ENCODE results near the gene PLCG1. TPM values are rescaled to one million over a fixed set of nuclear protein-coding genes. Genes with fewer than 3 reads are reported as not detected.

The PLCG1 gene
- polyA plus RNA-seq, 2 of the 4 experiments (the other 2 are of a cell fraction) = 22.0 to 65.0 TPM

DNA sequence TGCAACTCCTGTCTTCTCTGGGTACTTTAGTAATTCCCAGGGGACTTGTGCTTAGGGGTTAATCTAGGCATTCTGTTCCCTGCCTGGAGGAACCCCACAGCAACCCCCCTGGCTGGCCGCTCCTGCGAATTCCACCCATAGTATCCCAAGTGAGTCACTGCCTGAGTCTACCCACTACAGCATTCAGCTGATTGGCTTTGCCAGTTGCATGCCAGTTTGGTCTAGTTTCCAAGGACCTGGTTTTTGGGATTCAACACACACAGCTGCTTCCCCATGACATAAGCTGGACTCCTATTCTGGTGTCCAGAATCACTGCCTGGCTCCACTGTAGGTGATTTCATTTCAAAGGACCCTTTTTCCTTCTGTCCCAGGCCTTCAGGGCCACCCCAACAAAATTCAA, 40.3 kb downstream of the PLCG1 start:
- ATAC-seq = peak; percentile 66 to 70; a peak in 4 of 6 replicates
- H3K4me1 ChIP-seq = peaks cover 13% of the 10 kb centered on the region; the same call in 2 of the 3 replicates
- POLR2A ChIA-PET = interaction anchor here (1.0 kb wide), 1 partner anchor 40 kb away, joined by 3 read pairs; the partner anchor contains the start of gene PLCG1
- peak; percentile 21 to 44 for DNase-seq (ENCODE audit: low read depth in 1 of 2, low spot score in 1 of 2)
- FAIRE-seq = no peak
- TF ChIP-seq FOSL2 (IDR thresholded peaks at IDR 0.05) (no peak), FOSL2 (CRISPR knock-in tag; IDR thresholded peaks at IDR 0.05) (peak; percentile 27; the same call in 1 of the 2 replicates), GATA3 (IDR thresholded peaks at IDR 0.05; ENCODE audit: borderline replicate concordance) (no peak)
- CTCF ChIA-PET = interaction anchor here (0.7 to 12.1 kb wide), 3 partner anchors 10 to 163 kb away, joined by 3 to 248 read pairs (median 3); partner anchors contain the start of gene LPIN3
- no peaks in the 10 kb centered on the region for H3K9me3 ChIP-seq
- WGBS (ENCODE audit: missing lambda C conversion rate) = 16% methylated on average over 2 of the region's 2 CpGs
- peak overlapping the region in 1 of 2 experiments; percentile 67; a peak in 2 of 6 replicates for H3K27ac ChIP-seq
- no peak overlapping the region for H3K4me3 ChIP-seq
- peak overlapping the region; percentile 14; the same call in 2 of the 3 replicates for H3K4me2 ChIP-seq

DNA sequence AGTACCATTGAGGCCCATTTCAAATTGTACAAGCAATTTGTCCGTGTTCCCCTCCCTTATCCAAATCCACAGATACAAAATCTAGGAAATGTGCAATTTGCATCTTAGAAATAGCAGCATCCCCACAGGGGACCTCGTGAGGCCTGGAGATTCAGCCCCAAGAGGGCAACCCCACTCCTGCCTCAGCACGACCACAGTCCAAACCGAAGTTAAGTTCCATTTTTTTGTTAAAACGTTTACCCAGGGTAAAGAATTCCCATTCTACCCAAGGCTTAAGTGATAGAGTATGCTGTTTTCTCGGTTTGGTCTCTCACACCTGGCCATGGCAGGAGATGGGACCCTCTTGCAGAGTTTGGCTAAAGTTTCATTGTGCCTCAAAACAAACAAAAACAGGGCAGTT, 41.2 kb downstream of the PLCG1 start:
- no peak overlapping the region for H3K4me3 ChIP-seq
- ATAC-seq (no peak), DNase-seq (ENCODE audit: low read depth in 1 of 2, low spot score in 1 of 2) (no peak), FAIRE-seq (no peak)
- H3K9me3 ChIP-seq = no peaks in the 10 kb centered on the region
- no peak overlapping the region for H3K27ac ChIP-seq
- WGBS (ENCODE audit: missing lambda C conversion rate) = 78% methylated on average over 6 of the region's 6 CpGs
- POLR2A ChIA-PET = no interaction called here
- TF ChIP-seq CHD4 (IDR thresholded peaks at IDR 0.05; ENCODE audit: borderline replicate concordance) = no peak
- no peak for TF ChIP-seq HOXB5 (CRISPR knock-in tag; IDR thresholded peaks at IDR 0.05)
- TF ChIP-seq PHF8 (IDR thresholded peaks at IDR 0.05; ENCODE audit: borderline replicate concordance, low read depth) = no peak
- no peak for TF ChIP-seq MAZ (IDR thresholded peaks at IDR 0.05; ENCODE audit: borderline replicate concordance, low read depth, low read length)
- no peak for TF ChIP-seq ZSCAN20 (CRISPR knock-in tag; IDR thresholded peaks at IDR 0.05)
- TF ChIP-seq, protein P1, sequence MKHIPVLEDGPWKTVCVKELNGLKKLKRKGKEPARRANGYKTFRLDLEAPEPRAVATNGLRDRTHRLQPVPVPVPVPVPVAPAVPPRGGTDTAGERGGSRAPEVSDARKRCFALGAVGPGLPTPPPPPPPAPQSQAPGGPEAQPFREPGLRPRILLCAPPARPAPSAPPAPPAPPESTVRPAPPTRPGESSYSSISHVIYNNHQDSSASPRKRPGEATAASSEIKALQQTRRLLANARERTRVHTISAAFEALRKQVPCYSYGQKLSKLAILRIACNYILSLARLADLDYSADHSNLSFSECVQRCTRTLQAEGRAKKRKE (CRISPR knock-in tag; IDR thresholded peaks at IDR 0.05; ENCODE audit: low read depth) = no peak
- TF ChIP-seq POLR2A (IDR thresholded peaks at IDR 0.05; ENCODE audit: low read length) = no peak
- no peak for TF ChIP-seq NFE2L2 (conservative IDR thresholded peaks at IDR 0.05; ENCODE audit: low read length)
- TF ChIP-seq, protein P2, sequence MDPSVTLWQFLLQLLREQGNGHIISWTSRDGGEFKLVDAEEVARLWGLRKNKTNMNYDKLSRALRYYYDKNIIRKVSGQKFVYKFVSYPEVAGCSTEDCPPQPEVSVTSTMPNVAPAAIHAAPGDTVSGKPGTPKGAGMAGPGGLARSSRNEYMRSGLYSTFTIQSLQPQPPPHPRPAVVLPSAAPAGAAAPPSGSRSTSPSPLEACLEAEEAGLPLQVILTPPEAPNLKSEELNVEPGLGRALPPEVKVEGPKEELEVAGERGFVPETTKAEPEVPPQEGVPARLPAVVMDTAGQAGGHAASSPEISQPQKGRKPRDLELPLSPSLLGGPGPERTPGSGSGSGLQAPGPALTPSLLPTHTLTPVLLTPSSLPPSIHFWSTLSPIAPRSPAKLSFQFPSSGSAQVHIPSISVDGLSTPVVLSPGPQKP (IDR thresholded peaks at IDR 0.05; ENCODE audit: low read depth, low read length) = no peak
- no peak for TF ChIP-seq ZC3H11A (IDR thresholded peaks at IDR 0.05)
- TF ChIP-seq NR3C1 (IDR thresholded peaks at IDR 0.05) = no peak
- no peak for TF ChIP-seq JUNB (IDR thresholded peaks at IDR 0.05)
- TF ChIP-seq RAD21 (conservative IDR thresholded peaks at IDR 0.05 in 1 of 2, IDR thresholded peaks at IDR 0.05 in 1 of 2) = no peak
- no peak for TF ChIP-seq HEYL (CRISPR knock-in tag; IDR thresholded peaks at IDR 0.05)
- no peak for TF ChIP-seq ZNF302 (CRISPR knock-in tag; IDR thresholded peaks at IDR 0.05)
- H3K4me1 ChIP-seq = peaks cover 13% of the 10 kb centered on the region; the same call in 2 of the 3 replicates
- no peak overlapping the region for H3K4me2 ChIP-seq
- CTCF ChIA-PET = interaction anchor here (12.1 kb wide), 1 partner anchor 163 kb away, joined by 248 read pairs; the partner anchor contains the start of gene LPIN3

DNA sequence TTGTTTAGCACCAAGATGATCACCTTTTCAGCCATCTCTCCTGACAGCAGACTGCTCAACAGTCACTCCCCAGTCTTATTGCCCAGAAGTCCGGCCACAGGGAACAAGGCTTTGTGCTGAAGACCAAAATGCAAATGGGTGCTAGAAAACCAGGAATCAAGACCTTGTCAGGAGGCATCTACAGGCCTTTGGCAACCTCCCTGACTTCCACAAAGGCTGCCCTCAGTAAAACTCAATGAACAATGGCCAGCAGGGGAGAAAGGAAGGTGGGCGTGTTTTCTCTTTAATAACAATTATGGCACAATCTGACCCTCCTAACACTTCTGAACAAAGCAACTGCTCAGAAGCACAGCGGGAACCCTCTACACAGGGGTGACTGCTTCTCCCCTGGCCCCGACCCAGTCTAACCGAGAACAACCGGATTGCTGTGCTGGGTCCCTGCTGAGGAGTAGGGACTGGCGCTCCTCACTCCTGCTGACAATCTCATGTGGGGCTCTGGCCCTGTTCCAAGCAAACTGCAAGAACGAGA, 41.6 kb downstream of the PLCG1 start:
- FAIRE-seq (no peak), ATAC-seq (no peak), DNase-seq (ENCODE audit: low read depth in 1 of 2, low spot score in 1 of 2) (no peak)
- Histone ChIP-seq H3K4me3 (no peak overlapping the region), H3K4me1 (peaks cover 13% of the 10 kb centered on the region; the same call in 2 of the 3 replicates), H3K9me3 (no peaks in the 10 kb centered on the region), H3K27ac (no peak overlapping the region), H3K4me2 (no peak overlapping the region)
- CTCF ChIA-PET = interaction anchor here (2.0 kb wide), 1 partner anchor 161 kb away, joined by 4 read pairs; the partner anchor contains the start of gene LPIN3
- WGBS (ENCODE audit: missing lambda C conversion rate) = 83% methylated on average over 8 of the region's 8 CpGs
- POLR2A ChIA-PET = no interaction called here
- no peak for TF ChIP-seq GATA3 (IDR thresholded peaks at IDR 0.05; ENCODE audit: borderline replicate concordance)
- TF ChIP-seq CHD2 (IDR thresholded peaks at IDR 0.05; ENCODE audit: low read length, partially characterized antibody) = no peak
- TF ChIP-seq, protein P2 (IDR thresholded peaks at IDR 0.05; ENCODE audit: low read depth, low read length) = no peak
- TF ChIP-seq, protein P3, sequence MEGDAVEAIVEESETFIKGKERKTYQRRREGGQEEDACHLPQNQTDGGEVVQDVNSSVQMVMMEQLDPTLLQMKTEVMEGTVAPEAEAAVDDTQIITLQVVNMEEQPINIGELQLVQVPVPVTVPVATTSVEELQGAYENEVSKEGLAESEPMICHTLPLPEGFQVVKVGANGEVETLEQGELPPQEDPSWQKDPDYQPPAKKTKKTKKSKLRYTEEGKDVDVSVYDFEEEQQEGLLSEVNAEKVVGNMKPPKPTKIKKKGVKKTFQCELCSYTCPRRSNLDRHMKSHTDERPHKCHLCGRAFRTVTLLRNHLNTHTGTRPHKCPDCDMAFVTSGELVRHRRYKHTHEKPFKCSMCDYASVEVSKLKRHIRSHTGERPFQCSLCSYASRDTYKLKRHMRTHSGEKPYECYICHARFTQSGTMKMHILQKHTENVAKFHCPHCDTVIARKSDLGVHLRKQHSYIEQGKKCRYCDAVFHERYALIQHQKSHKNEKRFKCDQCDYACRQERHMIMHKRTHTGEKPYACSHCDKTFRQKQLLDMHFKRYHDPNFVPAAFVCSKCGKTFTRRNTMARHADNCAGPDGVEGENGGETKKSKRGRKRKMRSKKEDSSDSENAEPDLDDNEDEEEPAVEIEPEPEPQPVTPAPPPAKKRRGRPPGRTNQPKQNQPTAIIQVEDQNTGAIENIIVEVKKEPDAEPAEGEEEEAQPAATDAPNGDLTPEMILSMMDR (IDR thresholded peaks at IDR 0.05) = no peak
- TF ChIP-seq, protein P4, sequence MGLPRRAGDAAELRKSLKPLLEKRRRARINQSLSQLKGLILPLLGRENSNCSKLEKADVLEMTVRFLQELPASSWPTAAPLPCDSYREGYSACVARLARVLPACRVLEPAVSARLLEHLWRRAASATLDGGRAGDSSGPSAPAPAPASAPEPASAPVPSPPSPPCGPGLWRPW (IDR thresholded peaks at IDR 0.05) = no peak
